Smooth muscle cell (in vitro differentiated cells): Measurements from ENCODE around the gene WDR7. TPM values are rescaled to one million over a fixed set of nuclear protein-coding genes. Genes with fewer than 3 reads are reported as not detected.

Experiments
- DNase-seq: peaks from one replicate; lab custom pipeline; 2025; ENCODE audit not compliant: unreplicated experiment; lab: John Stamatoyannopoulos, UW
- H2AFZ ChIP-seq: fragments of 200-600 bp; sonication (generic); 2 replicates; pipeline ENCODE4 v1.6.0; 2016; ENCODE audit warnings: antibody characterized with exemption, low read depth, mild to moderate bottlenecking
- H3F3A ChIP-seq: fragments of 200-600 bp; sonication (generic); 2 replicates; pipeline ENCODE4 v1.6.0; 2017; ENCODE audit warnings: antibody characterized with exemption, low read depth
- H3K27ac ChIP-seq: fragments of 200-600 bp; sonication (generic); 2 replicates; pipeline ENCODE4 v1.5.1; 2016; ENCODE audit warnings: low read depth, mild to moderate bottlenecking
- H3K27me3 ChIP-seq: fragments of 200-600 bp; sonication (generic); 2 replicates; pipeline ENCODE4 v1.6.1; 2016; ENCODE audit warnings: low read depth, mild to moderate bottlenecking
- H3K36me3 ChIP-seq: fragments of 200-600 bp; sonication (generic); 2 replicates; pipeline ENCODE4 v1.5.1; 2016; ENCODE audit warnings: low read depth
- H3K4me1 ChIP-seq: fragments of 200-600 bp; sonication (generic); 2 replicates; pipeline ENCODE4 v1.5.1; 2016; ENCODE audit warnings: low read depth
- H3K4me2 ChIP-seq: fragments of 200-600 bp; sonication (generic); 2 replicates; pipeline ENCODE4 v1.6.0; 2016; ENCODE audit warnings: mild to moderate bottlenecking
- H3K4me3 ChIP-seq: fragments of 200-600 bp; sonication (generic); 2 replicates; pipeline ENCODE4 v1.5.1; 2016; ENCODE audit warnings: mild to moderate bottlenecking
- H3K79me2 ChIP-seq: fragments of 200-600 bp; sonication (generic); 2 replicates; pipeline ENCODE4 v1.6.0; 2016; ENCODE audit warnings: low read depth, mild to moderate bottlenecking
- H3K9ac ChIP-seq: fragments of 200-600 bp; sonication (generic); 2 replicates; pipeline ENCODE4 v1.6.0; 2016; ENCODE audit warnings: low read depth
- H3K9me3 ChIP-seq: fragments of 200-600 bp; sonication (generic); replicated peaks from 2 replicates; pipeline ENCODE4 v1.5.1; 2016; ENCODE audit warnings: low read depth
- H4K20me1 ChIP-seq: fragments of 200-600 bp; sonication (generic); 2 replicates; pipeline ENCODE4 v1.6.0; 2016; ENCODE audit warnings: low read depth
- CTCF ChIP-seq: fragments of 200-600 bp; sonication (generic); IDR thresholded peaks from 2 replicates; pipeline ENCODE4 v1.5.1; 2017; ENCODE audit warnings: borderline replicate concordance, mild to moderate bottlenecking, antibody characterized with exemption; ENCODE audit not compliant: insufficient read depth, poor library complexity, severe bottlenecking
- WGBS: methylation state at CpG from one replicate; pipeline ENCODE4 v1.1.7; 2016; ENCODE audit warnings: low lambda C conversion rate; 5-methylcytosine and 5-hydroxymethylcytosine counted together
- polyA plus RNA-seq: library from polyadenylated mRNA; unstranded; fragments of >200 nt; fragmentation: Nextera tagmentation; extraction: Ambion mirVana; gene quantifications from 2 replicates; pipeline ENCODE4 v1.2.1, GENCODE V29; 2016
- total RNA-seq: library from RNA; depleted of rRNA; stranded (reverse); fragments of >200 nt; gene quantifications from 2 replicates; pipeline ENCODE4 v1.2.3, GENCODE V29; 2014

The WDR7 gene
- total RNA-seq, result 9.2 and 11.7 TPM in 2 replicates
- 5.3 and 8.1 TPM in 2 replicates for polyA plus RNA-seq

- peaks cover 34% of the 10 kb centered on the region for H3K79me2 ChIP-seq
- H3K36me3 ChIP-seq, result no peaks in the 10 kb centered on the region
- peak within 1 kb of the TSS; percentile 89 for H2AFZ ChIP-seq
- peaks cover 7% of the 10 kb centered on the region for H3K4me1 ChIP-seq
- no peaks in the 10 kb centered on the region for H4K20me1 ChIP-seq
- peak; percentile 77 for DNase-seq
- no peak for TF ChIP-seq CTCF
- peak within 1 kb of the TSS; percentile 80 for H3K4me2 ChIP-seq
- H3K27ac ChIP-seq, result peak within 1 kb of the TSS; percentile 43
- no peaks in the 10 kb centered on the region for H3K27me3 ChIP-seq
- WGBS, result 2% methylated on average over 47 of the region's 47 CpGs
- peak within 1 kb of the TSS; percentile 76 for H3K4me3 ChIP-seq
- peak within 1 kb of the TSS; percentile 46 for H3K9ac ChIP-seq
- no peaks in the 10 kb centered on the region for H3K9me3 ChIP-seq
- no peaks in the 10 kb centered on the region for H3F3A ChIP-seq
Measured at GRCh38 chr18:56650944-56651770, at the start of gene WDR7. Gene WDR7 (plus strand): TSS chr18:56651359. CDS start chr18:56672516, 21,157 bp downstream.

- peaks cover 4% of the 10 kb centered on the region for H3K79me2 ChIP-seq
- H3K27me3 ChIP-seq, result no peaks in the 10 kb centered on the region
- H3K4me1 ChIP-seq, result no peaks in the 10 kb centered on the region
- DNase-seq, result no peak
- H3K4me2 ChIP-seq, result no peak overlapping the region
- no peak overlapping the region for H2AFZ ChIP-seq
- peaks cover 14% of the 10 kb centered on the region for H3K36me3 ChIP-seq
- peaks cover 36% of the 10 kb centered on the region for H4K20me1 ChIP-seq
- no peak for TF ChIP-seq CTCF
- H3K9ac ChIP-seq, result no peak overlapping the region
- H3K4me3 ChIP-seq, result no peak overlapping the region
- no peaks in the 10 kb centered on the region for H3F3A ChIP-seq
- no peaks in the 10 kb centered on the region for H3K9me3 ChIP-seq
- WGBS, result 94% methylated on average over 2 of the region's 2 CpGs
- no peak overlapping the region for H3K27ac ChIP-seq
Measured at GRCh38 chr18:56606618-56607017, 44.5 kb upstream of the WDR7 start.

GRCh38 chr18:56615738-56616520 is 35.2 kb upstream of the WDR7 start:
- no peak for DNase-seq
- no peak overlapping the region for H3K9ac ChIP-seq
- no peak for TF ChIP-seq CTCF
- peaks cover 44% of the 10 kb centered on the region for H3K36me3 ChIP-seq
- H3K4me3 ChIP-seq, result no peak overlapping the region
- H3K27me3 ChIP-seq, result no peaks in the 10 kb centered on the region
- H3F3A ChIP-seq, result no peaks in the 10 kb centered on the region
- no peak overlapping the region for H3K27ac ChIP-seq
- H3K9me3 ChIP-seq, result no peaks in the 10 kb centered on the region
- H3K4me1 ChIP-seq, result no peaks in the 10 kb centered on the region
- peaks cover 23% of the 10 kb centered on the region for H4K20me1 ChIP-seq
- H2AFZ ChIP-seq, result no peak overlapping the region
- H3K4me2 ChIP-seq, result no peak overlapping the region
- peaks cover 8% of the 10 kb centered on the region for H3K79me2 ChIP-seq
- WGBS, result 93% methylated on average over 7 of the region's 7 CpGs
